Lower leg skin (tissue), 4 donors: ENCODE results near the gene SLC16A6. TPM values are rescaled to one million over a fixed set of nuclear protein-coding genes. Genes with fewer than 3 reads are reported as not detected.

ENCODE experiments used
- DNase-seq, 2 donors: peaks; one replicate each; pipeline ENCODE4 v3.0.0-alpha.2; 2019; ENCODE audit warnings: low spot score in 2 of 2
- H3K4me3 ChIP-seq: fragments of 200-600 bp; sonication (generic); 2 replicates; pipeline ENCODE4 v1.5.1; 2017; ENCODE audit warnings: mild to moderate bottlenecking, low read depth; ENCODE audit not compliant: poor library complexity, severe bottlenecking
- CTCF ChIP-seq, 3 donors: fragments of 450-650 bp; IDR thresholded peaks; one replicate each; pipeline ENCODE4 v1.5.1; 2016; ENCODE audit warnings: antibody characterized with exemption in 3 of 3, mild to moderate bottlenecking in 3 of 3, moderate library complexity in 2 of 3
- POLR2A ChIP-seq, 2 donors: fragments of 450-650 bp; IDR thresholded peaks; one replicate each; pipeline ENCODE4 v1.6.1; 2016 to 2017; ENCODE audit warnings: antibody characterized with exemption in 2 of 2, mild to moderate bottlenecking in 1 of 2, moderate library complexity in 1 of 2
- WGBS, 2 donors: methylation state at CpG; one replicate each; pipeline ENCODE4 v1.1.5; 2018; 5-methylcytosine and 5-hydroxymethylcytosine counted together
- intact Hi-C: fragments of 100-400 bp; cut with DNase I; formaldehyde crosslinking; loops from one replicate; pipeline ENCODE4 v1.15.0; 2023; ENCODE audit warnings: low total_unique reads
- total RNA-seq, 4 donors: library from RNA; depleted of rRNA; stranded (reverse); fragments of >200 nt; gene quantifications; one replicate each; pipeline ENCODE4 v1.1.0, GENCODE V29; 2016

Gene SLC16A6
- total RNA-seq, 4 donors from 2014 or later, result 2.7 to 10.3 (median 7.8) TPM

- TF ChIP-seq POLR2A (IDR thresholded peaks at IDR 0.05) (no peak), CTCF (IDR thresholded peaks at IDR 0.05) (no peak)
- WGBS, 2 donors, result 94 to 96% methylated on average over 7 of the region's 7 CpGs
- H3K4me3 ChIP-seq, result no peak overlapping the region
- no peak for DNase-seq
- intact Hi-C loops, result no loop called here
These were observed 30.1 kb upstream of the SLC16A6 start for GRCh38 chr17:68320943-68321555.

GRCh38 chr17:68320311-68320865, 29.5 kb upstream of the SLC16A6 start:
- TF ChIP-seq CTCF (IDR thresholded peaks at IDR 0.05), result no peak
- TF ChIP-seq POLR2A (IDR thresholded peaks at IDR 0.05), result no peak
- intact Hi-C loops, result no loop called here
- DNase-seq, result no peak
- H3K4me3 ChIP-seq, result no peak overlapping the region
- WGBS, 2 donors, result 46 to 50% methylated on average over 5 of the region's 5 CpGs

DNA sequence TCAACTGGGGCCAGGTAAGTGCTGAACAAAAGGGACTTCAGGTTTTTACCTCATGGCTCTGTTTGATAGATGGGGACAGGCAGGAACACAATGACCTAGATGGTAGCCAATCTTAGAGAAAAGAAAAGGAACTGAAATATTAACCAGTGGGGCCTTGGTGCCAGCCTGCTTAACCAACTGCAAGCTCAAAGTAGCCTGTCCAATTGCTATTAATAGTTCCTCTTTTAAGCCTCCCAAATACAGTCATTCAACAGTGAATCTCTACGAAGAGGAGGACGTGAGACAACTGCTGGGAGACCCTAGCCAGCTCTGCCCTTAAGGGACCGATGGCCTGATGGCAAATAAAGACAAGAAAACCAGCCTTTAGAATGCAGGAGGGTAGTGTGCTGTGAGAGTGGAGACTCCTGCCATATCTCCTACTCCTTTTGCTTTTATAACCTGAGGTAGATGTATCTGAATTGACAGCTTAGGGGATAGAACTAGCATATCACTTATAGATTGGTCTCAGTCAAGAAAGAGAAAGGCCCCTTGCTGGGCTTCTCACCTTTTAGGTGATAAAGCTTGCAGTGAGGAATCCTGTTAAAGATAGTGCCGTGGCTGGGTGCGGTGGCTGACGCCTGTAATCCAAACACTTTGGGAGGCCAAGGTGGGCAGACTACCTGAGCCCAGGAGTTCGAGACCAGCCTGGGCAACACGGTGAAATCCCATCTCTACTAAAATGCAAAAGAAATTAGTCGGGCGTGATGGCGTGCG, 28.7 kb upstream of the SLC16A6 start:
- H3K4me3 ChIP-seq, result no peak overlapping the region
- TF ChIP-seq POLR2A (IDR thresholded peaks at IDR 0.05), result no peak
- TF ChIP-seq CTCF (IDR thresholded peaks at IDR 0.05), result no peak
- 90 to 96% methylated on average over 12 of the region's 12 CpGs for WGBS, 2 donors
- intact Hi-C loops, result no loop called here
- DNase-seq, result no peak

- DNase-seq, result no peak
- TF ChIP-seq POLR2A (IDR thresholded peaks at IDR 0.05) (no peak), CTCF (IDR thresholded peaks at IDR 0.05) (no peak)
- 73 to 75% methylated on average over 8 of the region's 8 CpGs for WGBS, 2 donors
- H3K4me3 ChIP-seq, result no peak overlapping the region
- intact Hi-C loops, result no loop called here
These were observed 27.4 kb upstream of the SLC16A6 start for GRCh38 chr17:68318103-68318991.

DNA sequence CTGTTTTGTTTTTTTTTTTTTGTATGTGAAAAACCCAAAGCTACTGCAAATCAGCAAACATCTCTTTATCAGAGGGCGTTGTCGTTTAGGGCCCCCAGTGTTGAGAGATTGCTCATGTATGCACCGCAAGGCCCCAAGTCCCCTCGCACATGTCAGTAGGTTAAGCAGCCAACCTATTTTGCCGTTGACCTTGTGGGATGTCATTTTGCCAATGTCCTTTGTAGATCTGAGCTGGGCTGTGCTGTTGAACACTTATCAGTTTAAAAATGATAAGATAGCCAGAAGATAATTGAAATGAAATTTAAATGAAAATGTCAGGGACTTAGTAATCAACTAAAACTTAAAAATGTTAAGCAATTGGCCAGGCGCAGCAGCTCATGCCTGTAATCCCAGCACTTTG, 26.5 kb upstream of the SLC16A6 start:
- 89 to 93% methylated on average over 6 of the region's 6 CpGs for WGBS, 2 donors
- H3K4me3 ChIP-seq, result no peak overlapping the region
- intact Hi-C loops, result no loop called here
- no peak for DNase-seq
- no peak for TF ChIP-seq POLR2A (IDR thresholded peaks at IDR 0.05)
- no peak for TF ChIP-seq CTCF (IDR thresholded peaks at IDR 0.05)
